GM21786 (cell line): Measurements from ENCODE around the gene SAMD4B.
"Not testable (repeated sequence)": the region's sequence is repeated elsewhere in the genome, so short reads cannot be mapped to it uniquely, and the experiment has no call there.

Source experiments
- ATAC-seq: cut with Tn5 transposase; IDR thresholded peaks from one replicate; pipeline ENCODE4 v1.9.1; 2021; ENCODE audit not compliant: unreplicated experiment

SAMD4B gene

GRCh38 chr19:39341719-39342604 is at the start of gene SAMD4B:
SAMD4B (plus strand) TSS chr19:39342421; CDS start chr19:39356894, 14,473 bp downstream.
- peak; percentile 80 for ATAC-seq

GRCh38 chr19:39293394-39293793 is 48.8 kb upstream of the SAMD4B start:
- no peak for ATAC-seq

GRCh38 chr19:39296055-39296645 is 46.1 kb upstream of the SAMD4B start, which contains the start of gene IFNL1:
IFNL1 (plus strand) TSS chr19:39296407; CDS start chr19:39296422, 15 bp downstream.
- ATAC-seq, result no peak

GRCh38 chr19:39296906-39297305 is 45.3 kb upstream of the SAMD4B start:
- no peak for ATAC-seq

GRCh38 chr19:39297931-39298634 is 44.1 kb upstream of the SAMD4B start:
- ATAC-seq, result no peak

- ATAC-seq, result no peak
These were observed 42.8 kb upstream of the SAMD4B start for GRCh38 chr19:39299404-39299803.

GRCh38 chr19:39299832-39300231 is 42.4 kb upstream of the SAMD4B start:
- no peak for ATAC-seq

- ATAC-seq, result no peak
These were observed 41.2 kb upstream of the SAMD4B start for GRCh38 chr19:39301021-39301420.

GRCh38 chr19:39301562-39301961 is 40.7 kb upstream of the SAMD4B start:
- no peak for ATAC-seq

GRCh38 chr19:39303373-39304184 is 38.6 kb upstream of the SAMD4B start:
- no peak for ATAC-seq

- ATAC-seq, result no peak
These were observed 38.1 kb upstream of the SAMD4B start for GRCh38 chr19:39304185-39304513.

GRCh38 chr19:39304701-39305571 is 37.3 kb upstream of the SAMD4B start:
- no peak for ATAC-seq

GRCh38 chr19:39306075-39306474 is 36.1 kb upstream of the SAMD4B start:
- no peak for ATAC-seq

GRCh38 chr19:39307046-39307821 is 35.0 kb upstream of the SAMD4B start:
- ATAC-seq, result no peak

- ATAC-seq, result no peak
These were observed 34.2 kb upstream of the SAMD4B start for GRCh38 chr19:39307822-39308530.

- ATAC-seq, result no peak
These were observed 33.5 kb upstream of the SAMD4B start for GRCh38 chr19:39308531-39309304.

- ATAC-seq, result not testable (repeated sequence)
These were observed 32.9 kb upstream of the SAMD4B start for GRCh38 chr19:39309305-39309670.
